ENCODE data around the gene POLR1G. TPM values are rescaled to one million over a fixed set of nuclear protein-coding genes. Genes with fewer than 3 reads are reported as not detected.
A peak's percentile ranks its signal among the peaks of the same experiment; 100 is the strongest.
"Not testable (repeated sequence)": the region's sequence is repeated elsewhere in the genome, so short reads cannot be mapped to it uniquely, and the experiment has no call there.

POLR1G gene
- total and polyA plus RNA-seq, 8 donors: 0.55 to 7.2 (median 2.8) TPM; not detected in 2

- intact Hi-C loops (cut with DNase I; ENCODE audit: low total_unique reads): no loop called here
Measured at GRCh38 chr19:45404557-45405434, 1.6 kb upstream of the POLR1G start, which contains the start of gene PPP1R13L. PPP1R13L (minus strand) TSS chr19:45405069; CDS start chr19:45398318, 6,751 bp downstream.

GRCh38 chr19:45405435-45406225 lies 814 bp upstream of the POLR1G start:
- peaks cover 0 to 28% (median 13%) of the 10 kb centered on the region in 3 donors for H3K27me3 ChIP-seq
- intact Hi-C loops (cut with DNase I; ENCODE audit: low total_unique reads): no loop called here
- 0 to 1% (median 0%) methylated on average over 19 to 48 of the region's 48 CpGs for WGBS, 5 donors
- peak overlapping the region; percentile 65 to 87 (median 80) for H3K4me3 ChIP-seq
- peak; percentile 91 to 94 for DNase-seq
- H3K4me1 ChIP-seq: peaks cover 35 to 57% (median 49%) of the 10 kb centered on the region in 4 donors
- peak overlapping the region; percentile 89 to 98 (median 91) for H3K27ac ChIP-seq
- TF ChIP-seq, protein P1, sequence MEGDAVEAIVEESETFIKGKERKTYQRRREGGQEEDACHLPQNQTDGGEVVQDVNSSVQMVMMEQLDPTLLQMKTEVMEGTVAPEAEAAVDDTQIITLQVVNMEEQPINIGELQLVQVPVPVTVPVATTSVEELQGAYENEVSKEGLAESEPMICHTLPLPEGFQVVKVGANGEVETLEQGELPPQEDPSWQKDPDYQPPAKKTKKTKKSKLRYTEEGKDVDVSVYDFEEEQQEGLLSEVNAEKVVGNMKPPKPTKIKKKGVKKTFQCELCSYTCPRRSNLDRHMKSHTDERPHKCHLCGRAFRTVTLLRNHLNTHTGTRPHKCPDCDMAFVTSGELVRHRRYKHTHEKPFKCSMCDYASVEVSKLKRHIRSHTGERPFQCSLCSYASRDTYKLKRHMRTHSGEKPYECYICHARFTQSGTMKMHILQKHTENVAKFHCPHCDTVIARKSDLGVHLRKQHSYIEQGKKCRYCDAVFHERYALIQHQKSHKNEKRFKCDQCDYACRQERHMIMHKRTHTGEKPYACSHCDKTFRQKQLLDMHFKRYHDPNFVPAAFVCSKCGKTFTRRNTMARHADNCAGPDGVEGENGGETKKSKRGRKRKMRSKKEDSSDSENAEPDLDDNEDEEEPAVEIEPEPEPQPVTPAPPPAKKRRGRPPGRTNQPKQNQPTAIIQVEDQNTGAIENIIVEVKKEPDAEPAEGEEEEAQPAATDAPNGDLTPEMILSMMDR (IDR thresholded peaks at IDR 0.05): no peak
- peak; percentile 16 for TF ChIP-seq EP300 (IDR thresholded peaks at IDR 0.05)
- peak in 2 of 3 donors; percentile 31 to 38 for TF ChIP-seq POLR2AphosphoS5 (IDR thresholded peaks at IDR 0.05)
- H3K36me3 ChIP-seq: peaks cover 0 to 18% (median 6%) of the 10 kb centered on the region in 4 donors
- H3K9me3 ChIP-seq: no peaks in the 10 kb centered on the region

More at GRCh38 chr19:45404557-45405434, 1.6 kb upstream of the POLR1G start, which contains the start of gene PPP1R13L:
- peak within 1 kb of the TSS; percentile 89 to 98 (median 91) for H3K27ac ChIP-seq
- H3K36me3 ChIP-seq: peaks cover 0 to 17% (median 6%) of the 10 kb centered on the region in 4 donors
- peak within 1 kb of the TSS; percentile 65 to 87 (median 80) for H3K4me3 ChIP-seq
- peak; percentile 92 to 95 for DNase-seq
- no peaks in the 10 kb centered on the region for H3K9me3 ChIP-seq
- H3K27me3 ChIP-seq: peaks cover 0 to 28% (median 13%) of the 10 kb centered on the region in 3 donors
- H3K4me1 ChIP-seq: peaks cover 35 to 57% (median 49%) of the 10 kb centered on the region in 4 donors
- 3 to 7% (median 4%) methylated on average over 41 to 46 of the region's 46 CpGs for WGBS, 5 donors
- TF ChIP-seq POLR2A (IDR thresholded peaks at IDR 0.05): no peak
- peak in 2 of 3 donors; percentile 54 to 60 for TF ChIP-seq POLR2AphosphoS5 (IDR thresholded peaks at IDR 0.05)
- TF ChIP-seq, protein P1 (IDR thresholded peaks at IDR 0.05): no peak
- TF ChIP-seq EP300 (IDR thresholded peaks at IDR 0.05): no peak

GRCh38 chr19:45407091-45407375 lies 589 bp downstream of the POLR1G start:
- H3K36me3 ChIP-seq: peaks cover 0 to 26% (median 13%) of the 10 kb centered on the region in 4 donors
- 1 to 3% (median 1%) methylated on average over 7 to 10 of the region's 10 CpGs for WGBS, 5 donors
- H3K27me3 ChIP-seq: peaks cover 0 to 28% (median 13%) of the 10 kb centered on the region in 3 donors
- H3K9me3 ChIP-seq: no peaks in the 10 kb centered on the region
- DNase-seq: no peak
- H3K4me1 ChIP-seq: peaks cover 35 to 57% (median 48%) of the 10 kb centered on the region in 4 donors
- TF ChIP-seq POLR2AphosphoS5 (IDR thresholded peaks at IDR 0.05) (no peak), EP300 (IDR thresholded peaks at IDR 0.05) (no peak), POLR2A (IDR thresholded peaks at IDR 0.05) (no peak)
- TF ChIP-seq, protein P1 (IDR thresholded peaks at IDR 0.05): no peak
- intact Hi-C loops (cut with DNase I; ENCODE audit: low total_unique reads): no loop called here
- peak overlapping the region in 2 of 5 donors; percentile 89 to 91 for H3K27ac ChIP-seq
- peak overlapping the region; percentile 65 to 87 (median 80) for H3K4me3 ChIP-seq

- peaks cover 0 to 24% (median 13%) of the 10 kb centered on the region in 3 donors for H3K27me3 ChIP-seq
- peak overlapping the region in 2 of 4 donors; percentile 81 to 87 for H3K4me3 ChIP-seq
- H3K4me1 ChIP-seq: peaks cover 32 to 52% (median 43%) of the 10 kb centered on the region in 4 donors
- H3K27ac ChIP-seq; DNase-seq; H3K9me3 ChIP-seq; intact Hi-C loops (cut with DNase I; ENCODE audit: low total_unique reads): not testable (repeated sequence)
- peaks cover 0 to 32% (median 18%) of the 10 kb centered on the region in 4 donors for H3K36me3 ChIP-seq
- 67 to 79% (median 76%) methylated on average over 5 of the region's 5 CpGs for WGBS, 5 donors
Measured at GRCh38 chr19:45407585-45407984, 1.1 kb downstream of the POLR1G start.

Measured in stomach (tissue), 9 donors.